Cardiac septum (tissue), 1 donor: Measurements from ENCODE around the gene POLE. TPM values are rescaled to one million over a fixed set of nuclear protein-coding genes. Genes with fewer than 3 reads are reported as not detected.

Experiments
- DNase-seq: peaks from one replicate; pipeline ENCODE4 v3.0.0-alpha.2; 2020; ENCODE audit warnings: low spot score
- intact Hi-C: fragments of 100-400 bp; cut with DNase I; formaldehyde crosslinking; loops from one replicate; pipeline ENCODE4 v1.14.0; 2022
- total RNA-seq: library from RNA; stranded (reverse); fragmentation: NEBNext Ultra II Directional; extraction: Animal tissue kit (Norgen Biotek cat#: 25700); gene quantifications from one replicate; pipeline ENCODE4 v1.2.1, GENCODE V29; 2021
- donor health status: DM: no; HTN: no; CAD: no.

Gene POLE
- total RNA-seq, 1 donor from 2014 or later, result 12.1 TPM

- intact Hi-C loops, result no loop called here
- no peak for DNase-seq
These were observed 66.1 kb downstream of the POLE start for GRCh38 chr12:132620899-132621656.

GRCh38 chr12:132620113-132620898, 66.8 kb downstream of the POLE start:
- DNase-seq, result no peak
- intact Hi-C loops, result no loop called here

GRCh38 chr12:132619386-132620112, 67.6 kb downstream of the POLE start:
- intact Hi-C loops, result loop anchor here (10.0 kb wide), 1 partner anchor 465 kb away; no protein-coding TSS in a partner anchor
- DNase-seq, result no peak

- DNase-seq, result no peak
These were observed 68.1 kb downstream of the POLE start for GRCh38 chr12:132619071-132619385.

GRCh38 chr12:132618683-132619043, 68.5 kb downstream of the POLE start, which contains the start of gene P2RX2:
Gene P2RX2 (plus strand): TSS chr12:132618776. CDS start chr12:132618817, 41 bp downstream.
- intact Hi-C loops, result loop anchor here (10.0 kb wide), 1 partner anchor 464 kb away; no protein-coding TSS in a partner anchor
- no peak for DNase-seq

More at GRCh38 chr12:132619071-132619385, 68.1 kb downstream of the POLE start:
- intact Hi-C loops, result loop anchor here (10.0 kb wide), 1 partner anchor 464 kb away; no protein-coding TSS in a partner anchor

- intact Hi-C loops, result loop anchor here (10.0 kb wide), 1 partner anchor 463 kb away; no protein-coding TSS in a partner anchor
- no peak for DNase-seq
These were observed 69.1 kb downstream of the POLE start for GRCh38 chr12:132617822-132618682.

- intact Hi-C loops, result loop anchor here (10.0 kb wide), 1 partner anchor 462 kb away; no protein-coding TSS in a partner anchor
- no peak for DNase-seq
These were observed 69.9 kb downstream of the POLE start for GRCh38 chr12:132617135-132617701.

GRCh38 chr12:132615579-132616038, 71.5 kb downstream of the POLE start:
- no peak for DNase-seq
- intact Hi-C loops, result loop anchor here (1.0 to 10.0 kb wide), 3 partner anchors 15 to 461 kb away; no protein-coding TSS in a partner anchor

- intact Hi-C loops, result loop anchor here (1.0 to 10.0 kb wide), 3 partner anchors 15 to 460 kb away; no protein-coding TSS in a partner anchor
- peak; percentile 83 for DNase-seq
These were observed 72.1 kb downstream of the POLE start for GRCh38 chr12:132614861-132615578.

GRCh38 chr12:132614029-132614428, 73.1 kb downstream of the POLE start:
- intact Hi-C loops, result loop anchor here (2.0 to 10.0 kb wide), 2 partner anchors 199 to 459 kb away; no protein-coding TSS in a partner anchor

GRCh38 chr12:132611620-132612019, 75.5 kb downstream of the POLE start:
- no peak for DNase-seq
- intact Hi-C loops, result loop anchor here (10.0 kb wide), 1 partner anchor 457 kb away; no protein-coding TSS in a partner anchor

More at GRCh38 chr12:132614029-132614428, 73.1 kb downstream of the POLE start:
- DNase-seq, result peak; percentile 38

- intact Hi-C loops, result loop anchor here (10.0 kb wide), 1 partner anchor 456 kb away; no protein-coding TSS in a partner anchor
- DNase-seq, result no peak
These were observed 76.1 kb downstream of the POLE start for GRCh38 chr12:132610866-132611602.

- intact Hi-C loops, result loop anchor here (10.0 kb wide), 1 partner anchor 455 kb away; no protein-coding TSS in a partner anchor
- DNase-seq, result peak; percentile 71
These were observed 76.9 kb downstream of the POLE start, which contains the start of gene LRCOL1 for GRCh38 chr12:132610051-132610759. Gene LRCOL1 (minus strand): TSS chr12:132610582. CDS start chr12:132606251, 4,331 bp downstream.

- intact Hi-C loops, result no loop called here
- DNase-seq, result peak; percentile 60
These were observed 78.6 kb downstream of the POLE start for GRCh38 chr12:132608231-132609171.

- intact Hi-C loops, result no loop called here
- no peak for DNase-seq
These were observed 80.2 kb downstream of the POLE start for GRCh38 chr12:132606927-132607326.
